HG03469 (cell line): Measurements from ENCODE around the gene SLC25A26.
A peak's percentile ranks its signal among the peaks of the same experiment; 100 is the strongest.
"Not testable (repeated sequence)": the region's sequence is repeated elsewhere in the genome, so short reads cannot be mapped to it uniquely, and the experiment has no call there.

Experiments used
- ATAC-seq: cut with Tn5 transposase; IDR thresholded peaks from one replicate; pipeline ENCODE4 v1.9.1; 2021; ENCODE audit warnings: mild to moderate bottlenecking, moderate library complexity, moderate number of reproducible peaks; ENCODE audit not compliant: unreplicated experiment

Gene SLC25A26

DNA sequence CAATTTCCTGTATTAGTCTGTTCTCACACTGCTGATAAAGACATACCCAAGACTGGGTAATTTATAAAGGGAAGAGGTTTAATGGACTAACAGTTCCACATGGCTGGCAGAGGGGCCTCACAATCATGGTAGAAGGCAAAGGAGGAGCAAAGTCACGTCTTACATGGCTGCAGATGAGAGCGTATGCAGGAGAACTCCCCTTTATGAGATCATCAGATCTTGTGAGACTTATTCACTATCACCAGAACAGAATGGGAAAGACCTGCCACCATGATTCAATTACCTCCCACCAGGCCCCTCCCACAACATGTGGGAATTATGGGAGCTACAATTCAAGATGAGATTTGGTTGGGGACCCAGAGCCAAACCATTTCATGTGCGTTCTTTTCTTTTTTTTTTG is 5.3 kb downstream of the SLC25A26 start:
- not testable (repeated sequence) for ATAC-seq

DNA sequence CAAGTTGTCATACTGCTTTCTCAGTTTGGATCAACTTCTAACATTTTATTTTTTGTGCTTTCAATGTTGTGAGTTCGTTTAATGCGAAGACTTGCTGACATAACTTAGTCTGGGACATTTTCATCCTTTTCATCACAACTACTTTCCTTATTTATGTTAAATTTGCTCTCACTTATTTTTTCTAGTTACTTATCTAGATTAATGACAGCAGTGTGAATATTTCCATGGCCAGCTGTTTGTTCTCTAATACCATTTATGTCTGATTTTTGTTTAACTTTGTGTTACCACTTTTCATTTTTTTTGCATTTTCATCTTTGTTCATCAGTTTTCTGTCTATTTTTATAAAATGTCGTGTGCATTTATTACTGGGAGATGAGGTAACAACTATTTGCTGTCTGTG is 6.2 kb downstream of the SLC25A26 start:
- ATAC-seq, result no peak

DNA sequence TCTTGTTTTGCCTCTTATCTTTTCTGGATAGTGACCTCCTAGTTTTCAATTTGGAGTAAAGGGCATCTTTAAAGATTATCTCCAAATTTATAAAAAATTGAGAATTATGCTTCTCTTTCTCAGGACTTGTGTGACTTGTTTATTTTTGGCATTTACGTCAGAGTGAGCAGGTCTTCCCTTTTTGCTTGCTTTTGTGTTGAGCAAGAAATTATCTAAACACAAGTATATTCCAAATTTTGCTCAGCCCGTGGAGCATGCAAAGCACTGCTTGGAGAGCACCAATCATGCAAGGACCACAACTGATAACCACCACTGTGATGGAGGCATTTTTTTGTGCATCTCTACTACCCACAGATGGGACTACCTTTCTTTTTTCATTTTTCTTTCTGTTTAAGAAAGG is 7.1 kb downstream of the SLC25A26 start:
- no peak for ATAC-seq

- ATAC-seq, result no peak
Measured at GRCh38 chr3:66228707-66229106, 7.9 kb downstream of the SLC25A26 start.

GRCh38 chr3:66229931-66230330 is 9.1 kb downstream of the SLC25A26 start:
- no peak for ATAC-seq

- no peak for ATAC-seq
Measured at GRCh38 chr3:66233033-66233432, 12.2 kb downstream of the SLC25A26 start.

GRCh38 chr3:66236281-66236680 is 15.5 kb downstream of the SLC25A26 start:
- ATAC-seq, result no peak

DNA sequence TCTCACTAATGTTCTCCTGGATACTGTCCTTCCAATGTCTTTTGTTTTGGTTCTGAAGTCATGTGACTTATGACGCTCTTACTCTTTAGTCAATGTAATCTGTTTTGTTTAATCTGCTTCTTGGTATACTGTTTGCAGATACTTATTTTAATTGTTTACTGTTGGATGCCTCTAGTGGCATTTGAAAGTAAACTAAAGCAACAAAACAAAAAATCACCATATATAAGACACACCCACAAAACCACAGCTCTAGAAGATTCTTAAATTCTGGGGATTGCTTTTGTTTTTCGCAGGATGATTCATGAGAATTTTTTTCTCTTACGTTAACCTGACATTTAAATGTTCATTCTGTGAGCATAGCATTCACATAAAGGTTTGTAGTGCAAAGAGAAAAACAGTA is 16.8 kb downstream of the SLC25A26 start:
- no peak for ATAC-seq

DNA sequence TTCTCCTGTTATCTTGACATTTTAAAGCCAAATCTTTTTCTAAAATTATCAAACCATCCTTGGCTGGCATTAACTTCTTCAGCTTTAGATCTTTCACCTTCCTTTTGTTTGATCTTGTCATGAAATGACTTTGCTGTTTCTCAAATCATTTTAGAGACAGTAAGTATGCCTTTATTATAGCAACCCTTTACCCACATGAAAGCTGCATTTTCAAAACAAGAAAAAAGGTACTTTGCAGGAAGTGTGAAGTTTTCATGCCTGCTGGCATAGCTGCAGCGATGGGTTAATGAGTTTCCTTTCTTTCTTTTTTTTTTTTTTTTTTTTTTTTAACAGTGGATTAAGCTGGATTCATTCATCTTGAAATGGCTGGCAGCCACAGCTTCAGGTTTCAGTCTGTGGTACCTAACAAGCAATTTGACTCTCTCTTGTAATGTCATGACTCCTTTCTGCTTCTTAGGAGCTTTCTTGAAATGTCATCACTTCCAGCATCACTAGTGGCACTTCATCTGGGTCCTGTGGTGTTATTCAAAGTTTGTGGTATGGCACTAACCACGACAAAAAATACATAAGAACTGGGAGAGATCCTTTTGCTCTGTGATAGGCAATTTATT is 18.8 kb downstream of the SLC25A26 start:
- ATAC-seq, result peak; percentile 76

DNA sequence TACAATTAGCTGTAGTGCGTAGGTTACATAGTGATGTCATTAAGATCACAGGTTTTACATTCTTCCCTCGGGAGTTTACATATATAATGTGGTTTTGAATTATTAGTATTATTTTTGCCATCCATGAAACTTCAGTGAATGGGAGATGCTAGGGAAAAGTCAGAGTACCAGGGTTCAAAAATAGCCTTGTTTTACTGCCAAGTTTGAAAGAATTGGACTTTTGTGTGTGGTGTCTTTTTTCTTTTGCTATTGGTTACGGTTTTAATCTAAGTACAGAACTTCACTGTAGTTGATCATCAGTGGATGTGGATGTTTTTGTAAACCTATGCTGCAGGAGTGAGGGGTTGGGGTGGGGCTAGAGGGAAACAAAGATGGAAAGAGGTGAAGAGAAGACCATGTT is 20.7 kb downstream of the SLC25A26 start:
- ATAC-seq, result no peak

DNA sequence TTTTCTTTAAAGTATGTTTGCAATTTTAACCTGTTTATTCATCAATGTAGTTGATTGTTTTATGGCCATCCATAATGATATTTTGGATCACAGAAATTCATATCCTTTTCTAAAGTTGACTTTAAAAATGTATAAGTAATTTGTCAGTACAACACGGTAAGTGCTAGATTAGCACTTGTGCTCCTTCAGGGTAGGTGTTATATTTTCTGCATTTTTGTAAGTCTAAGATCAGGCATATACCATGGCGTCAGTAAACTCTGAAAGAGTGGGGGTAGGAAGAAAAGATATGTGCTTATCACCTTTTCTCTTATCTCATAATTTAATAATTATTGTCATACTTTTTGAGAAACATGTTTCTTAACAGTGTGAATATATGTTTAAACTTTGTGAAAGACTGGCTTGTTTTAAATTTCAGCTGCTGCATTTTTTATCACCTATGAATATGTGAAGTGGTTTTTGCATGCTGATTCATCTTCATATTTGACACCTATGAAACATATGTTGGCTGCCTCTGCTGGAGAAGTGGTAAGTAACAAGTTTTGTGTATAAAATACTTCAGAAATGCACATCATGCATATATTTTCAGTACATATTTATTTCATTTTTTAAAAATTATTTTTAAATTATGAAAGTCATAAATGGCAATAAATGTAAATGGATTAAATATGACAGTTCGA is 22.1 kb downstream of the SLC25A26 start:
- no peak for ATAC-seq

- ATAC-seq, result no peak
Measured at GRCh38 chr3:66248641-66249040, 27.8 kb downstream of the SLC25A26 start.

DNA sequence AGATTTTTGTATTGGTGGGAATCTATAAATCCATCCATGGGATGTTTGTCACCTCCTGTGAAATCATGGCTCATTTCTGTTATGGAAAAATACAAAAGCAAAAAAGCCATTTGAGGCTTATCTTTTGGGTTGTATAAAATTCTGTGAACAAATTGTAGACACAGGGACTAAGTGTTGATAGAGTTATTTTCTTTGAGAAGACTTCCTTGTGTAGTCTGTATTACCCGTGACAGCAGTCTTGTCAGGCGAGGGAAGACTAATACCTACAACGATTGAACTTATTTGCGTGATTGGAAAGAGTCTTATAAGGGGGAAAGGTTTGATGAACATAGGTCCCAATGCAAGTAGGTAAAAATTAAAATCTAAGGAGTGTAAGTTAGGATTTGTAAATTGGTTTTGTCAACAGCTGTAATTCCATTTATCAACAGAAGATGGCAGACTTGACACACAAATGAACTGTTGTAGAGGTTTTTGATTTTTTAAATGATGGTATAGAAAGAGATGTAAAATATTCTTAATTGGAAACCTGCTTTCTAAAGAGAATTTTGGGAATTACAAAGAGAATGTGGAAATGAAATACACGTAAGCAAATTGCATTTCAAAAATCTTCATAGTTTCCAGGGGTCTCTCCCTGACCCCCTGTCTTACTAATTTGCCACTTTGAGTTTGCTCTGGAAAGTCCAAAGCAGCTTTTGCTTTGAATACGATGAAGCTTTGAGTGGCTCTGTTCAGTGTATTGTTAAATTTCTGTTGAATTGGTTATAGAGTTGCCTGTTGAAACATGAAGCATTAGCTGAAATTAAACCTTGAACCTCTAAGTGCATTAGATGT is 33.2 kb downstream of the SLC25A26 start:
- no peak for ATAC-seq

GRCh38 chr3:66255865-66256264 is 35.1 kb downstream of the SLC25A26 start:
- ATAC-seq, result no peak

DNA sequence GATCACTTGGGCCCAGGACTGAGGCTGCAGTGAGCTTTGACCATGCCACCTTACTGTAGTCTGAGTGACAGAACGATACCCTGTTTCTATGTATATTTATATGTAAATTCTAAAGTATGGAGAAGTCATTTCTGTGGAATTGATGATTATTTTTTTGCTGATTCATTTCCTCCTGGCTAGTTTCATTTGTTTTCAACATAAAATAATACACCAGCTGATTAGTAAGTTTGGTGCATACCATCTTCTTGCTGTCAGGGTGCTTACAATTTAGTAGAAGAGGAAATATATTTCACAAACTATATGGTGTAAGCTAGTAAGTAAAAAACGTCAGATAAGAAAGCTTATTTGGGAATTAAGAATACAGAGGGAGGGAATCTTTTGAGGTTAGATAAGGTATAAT is 36.0 kb downstream of the SLC25A26 start:
- no peak for ATAC-seq

GRCh38 chr3:66259566-66260255 is 38.9 kb downstream of the SLC25A26 start:
- ATAC-seq, result no peak

GRCh38 chr3:66260431-66260830 is 39.6 kb downstream of the SLC25A26 start:
- no peak for ATAC-seq

- no peak for ATAC-seq
Measured at GRCh38 chr3:66261355-66261754, 40.6 kb downstream of the SLC25A26 start.

GRCh38 chr3:66265649-66266048 is 44.8 kb downstream of the SLC25A26 start:
- ATAC-seq, result no peak

DNA sequence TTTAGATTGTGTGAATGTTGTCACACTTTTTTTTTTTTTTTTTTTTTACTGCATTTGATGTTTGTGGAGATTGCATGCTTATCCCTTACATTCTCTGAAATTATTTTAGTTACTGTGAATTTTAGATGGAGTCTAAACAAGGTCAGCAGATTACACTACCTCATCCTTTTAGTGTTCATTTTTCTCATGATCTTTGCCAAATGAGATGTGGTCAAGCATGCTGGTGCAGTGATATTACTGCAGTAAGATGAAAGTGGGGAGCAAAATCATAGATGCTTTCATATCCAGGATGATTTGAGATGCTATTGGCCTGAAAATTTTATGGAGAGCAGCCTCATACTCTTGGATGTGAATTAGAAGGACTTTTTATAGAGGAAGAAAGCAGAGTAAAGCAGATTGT is 45.8 kb downstream of the SLC25A26 start:
- ATAC-seq, result no peak

DNA sequence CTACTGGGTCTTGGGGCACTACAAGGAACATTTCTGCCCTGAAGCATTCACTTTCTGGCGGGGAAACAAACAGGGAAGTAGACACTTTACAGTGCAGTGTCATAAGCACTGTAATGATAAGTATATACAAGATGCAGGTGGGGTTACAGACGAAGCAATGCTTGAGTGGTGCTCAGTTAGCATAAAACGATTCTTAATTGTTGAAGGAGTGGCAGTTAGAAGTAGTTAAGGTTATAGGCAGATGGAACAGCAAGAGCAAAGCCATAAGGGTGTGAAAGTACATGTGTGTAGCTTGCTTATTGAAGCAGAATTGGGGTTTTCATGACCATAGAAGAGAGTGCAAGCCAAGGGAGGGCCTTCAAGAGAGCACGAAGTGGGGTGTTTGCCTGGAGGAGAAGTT is 46.2 kb downstream of the SLC25A26 start:
- ATAC-seq, result no peak
